22Rv1 (cell line): Measurements from ENCODE around the gene OR6N2.

Experiments
- H3K27ac ChIP-seq: fragments of 450-650 bp; 2 replicates; pipeline ENCODE4 v1.5.1; 2017
- ZFX ChIP-seq: fragments of 450-650 bp; IDR thresholded peaks from 2 replicates; pipeline ENCODE4 v1.6.1; 2017; ENCODE audit warnings: antibody characterized with exemption, borderline replicate concordance
- TF ChIP-seq, protein P1 (sequence below): fragments of 450-650 bp; IDR thresholded peaks from 2 replicates; pipeline ENCODE4 v1.5.1; 2017; ENCODE audit warnings: mild to moderate bottlenecking

Gene OR6N2

GRCh38 chr1:158754420-158754819 lies 26.6 kb downstream of the OR6N2 start, which contains the start of gene OR6K6:
OR6K6 (plus strand) TSS chr1:158754720; CDS start chr1:158754888, 168 bp downstream.
- H3K27ac ChIP-seq, result no peak within 1 kb of the TSS
- TF ChIP-seq, protein P1, sequence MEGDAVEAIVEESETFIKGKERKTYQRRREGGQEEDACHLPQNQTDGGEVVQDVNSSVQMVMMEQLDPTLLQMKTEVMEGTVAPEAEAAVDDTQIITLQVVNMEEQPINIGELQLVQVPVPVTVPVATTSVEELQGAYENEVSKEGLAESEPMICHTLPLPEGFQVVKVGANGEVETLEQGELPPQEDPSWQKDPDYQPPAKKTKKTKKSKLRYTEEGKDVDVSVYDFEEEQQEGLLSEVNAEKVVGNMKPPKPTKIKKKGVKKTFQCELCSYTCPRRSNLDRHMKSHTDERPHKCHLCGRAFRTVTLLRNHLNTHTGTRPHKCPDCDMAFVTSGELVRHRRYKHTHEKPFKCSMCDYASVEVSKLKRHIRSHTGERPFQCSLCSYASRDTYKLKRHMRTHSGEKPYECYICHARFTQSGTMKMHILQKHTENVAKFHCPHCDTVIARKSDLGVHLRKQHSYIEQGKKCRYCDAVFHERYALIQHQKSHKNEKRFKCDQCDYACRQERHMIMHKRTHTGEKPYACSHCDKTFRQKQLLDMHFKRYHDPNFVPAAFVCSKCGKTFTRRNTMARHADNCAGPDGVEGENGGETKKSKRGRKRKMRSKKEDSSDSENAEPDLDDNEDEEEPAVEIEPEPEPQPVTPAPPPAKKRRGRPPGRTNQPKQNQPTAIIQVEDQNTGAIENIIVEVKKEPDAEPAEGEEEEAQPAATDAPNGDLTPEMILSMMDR, result no peak
- no peak for TF ChIP-seq ZFX

- TF ChIP-seq, protein P1, result no peak
- TF ChIP-seq ZFX, result no peak
- no peak overlapping the region for H3K27ac ChIP-seq
Observed at GRCh38 chr1:158752155-158752712, 28.8 kb downstream of the OR6N2 start.

DNA sequence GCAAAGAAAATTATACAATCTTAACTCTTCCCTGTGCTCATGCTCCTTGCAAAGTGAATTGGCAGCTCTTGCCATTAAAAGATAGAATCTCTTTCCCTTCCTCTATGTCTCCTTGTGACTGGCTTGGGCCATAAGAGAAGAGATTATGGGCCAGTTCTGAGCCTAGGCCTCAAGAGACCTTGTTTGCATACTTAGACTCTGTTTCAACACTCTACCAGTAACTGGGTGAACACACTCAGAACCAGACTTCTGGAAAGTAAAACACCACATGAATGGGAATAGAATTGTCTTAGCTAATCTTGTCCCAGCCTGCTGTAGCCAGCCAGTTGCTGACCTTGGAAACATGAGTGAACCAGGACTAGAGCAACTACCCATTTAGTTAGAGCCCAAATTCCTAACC lies 45.2 kb downstream of the OR6N2 start:
- TF ChIP-seq, protein P1, result no peak
- no peak for TF ChIP-seq ZFX
- no peak overlapping the region for H3K27ac ChIP-seq

GRCh38 chr1:158732524-158732923 lies 48.5 kb downstream of the OR6N2 start:
- H3K27ac ChIP-seq, result no peak overlapping the region
- TF ChIP-seq, protein P1, result no peak
- no peak for TF ChIP-seq ZFX

GRCh38 chr1:158731707-158732106 lies 49.3 kb downstream of the OR6N2 start:
- no peak overlapping the region for H3K27ac ChIP-seq
- TF ChIP-seq ZFX, result no peak
- TF ChIP-seq, protein P1, result no peak

DNA sequence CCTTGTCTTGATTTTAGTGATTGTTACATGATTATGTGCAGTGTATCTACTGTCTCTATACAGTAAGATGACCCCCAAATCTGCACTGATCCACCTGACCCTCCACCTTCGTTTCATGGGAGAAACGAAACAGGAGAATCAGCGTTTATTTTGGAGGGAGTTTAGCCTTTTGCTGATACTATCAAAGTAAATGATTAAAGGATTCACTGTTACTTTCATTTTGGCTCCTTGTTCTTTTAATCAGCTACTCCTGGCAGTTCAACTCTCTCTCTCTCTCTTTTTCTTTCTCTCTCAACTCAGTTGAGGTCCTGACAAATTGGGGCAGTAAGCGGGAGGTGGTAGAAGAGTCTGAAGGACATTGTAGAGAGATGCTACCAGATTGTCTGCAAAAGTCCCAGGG lies 50.6 kb downstream of the OR6N2 start:
- H3K27ac ChIP-seq, result no peak overlapping the region
- TF ChIP-seq ZFX, result no peak
- TF ChIP-seq, protein P1, result no peak

- TF ChIP-seq, protein P1, result no peak
- no peak for TF ChIP-seq ZFX
- H3K27ac ChIP-seq, result no peak overlapping the region
Observed at GRCh38 chr1:158728510-158729225, 52.3 kb downstream of the OR6N2 start.
